ENCODE measurements around the gene BMP8A.
"Not testable (repeated sequence)": the region's sequence is repeated elsewhere in the genome, so short reads cannot be mapped to it uniquely, and the experiment has no call there.

Gene BMP8A, protein sequence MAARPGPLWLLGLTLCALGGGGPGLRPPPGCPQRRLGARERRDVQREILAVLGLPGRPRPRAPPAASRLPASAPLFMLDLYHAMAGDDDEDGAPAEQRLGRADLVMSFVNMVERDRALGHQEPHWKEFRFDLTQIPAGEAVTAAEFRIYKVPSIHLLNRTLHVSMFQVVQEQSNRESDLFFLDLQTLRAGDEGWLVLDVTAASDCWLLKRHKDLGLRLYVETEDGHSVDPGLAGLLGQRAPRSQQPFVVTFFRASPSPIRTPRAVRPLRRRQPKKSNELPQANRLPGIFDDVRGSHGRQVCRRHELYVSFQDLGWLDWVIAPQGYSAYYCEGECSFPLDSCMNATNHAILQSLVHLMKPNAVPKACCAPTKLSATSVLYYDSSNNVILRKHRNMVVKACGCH

DNA sequence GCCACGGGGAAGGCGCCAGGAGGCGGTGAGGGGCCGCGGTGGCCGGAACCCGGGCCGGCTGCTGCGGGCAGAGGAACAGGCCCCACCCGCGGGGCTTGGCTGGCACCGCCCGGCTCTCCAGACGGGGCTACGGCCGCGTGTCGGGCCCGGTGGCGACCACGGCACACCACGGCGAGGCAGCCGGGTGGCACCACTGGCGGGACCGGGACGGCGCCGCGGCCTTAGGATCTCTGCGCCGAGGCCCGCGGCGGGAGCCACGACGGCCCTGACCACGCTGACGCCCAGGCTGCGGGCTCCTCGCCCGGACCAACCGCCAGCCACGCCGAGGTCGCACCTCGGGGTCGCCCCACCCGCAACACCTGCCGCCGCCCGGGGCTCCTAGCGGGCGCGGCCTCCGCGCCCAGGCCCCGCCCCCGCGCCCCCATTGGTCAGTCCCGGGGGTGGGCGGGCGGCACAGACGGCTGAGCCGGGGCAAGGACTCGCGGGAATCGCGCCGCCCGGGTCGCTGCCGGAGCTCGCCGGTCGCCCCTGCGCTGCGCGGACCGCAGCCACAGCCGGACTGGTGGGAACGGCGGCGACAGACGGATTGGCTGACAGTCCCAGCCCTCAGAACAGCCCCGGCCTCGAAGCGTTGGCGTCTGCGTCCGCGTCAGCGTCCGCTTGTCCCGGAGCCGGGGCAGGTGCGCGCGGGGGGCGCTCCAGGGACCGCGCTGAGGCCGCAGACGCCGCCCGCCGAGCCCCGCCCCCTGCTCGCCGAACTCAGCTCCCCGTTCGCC lies at the start of gene BMP8A:
Gene BMP8A, plus strand, starts transcription at position 491 of the 776 bp plus-strand sequence. CDS start 356 bp downstream, outside the sequence.
- DNase-seq = peak; percentile 55

DNA sequence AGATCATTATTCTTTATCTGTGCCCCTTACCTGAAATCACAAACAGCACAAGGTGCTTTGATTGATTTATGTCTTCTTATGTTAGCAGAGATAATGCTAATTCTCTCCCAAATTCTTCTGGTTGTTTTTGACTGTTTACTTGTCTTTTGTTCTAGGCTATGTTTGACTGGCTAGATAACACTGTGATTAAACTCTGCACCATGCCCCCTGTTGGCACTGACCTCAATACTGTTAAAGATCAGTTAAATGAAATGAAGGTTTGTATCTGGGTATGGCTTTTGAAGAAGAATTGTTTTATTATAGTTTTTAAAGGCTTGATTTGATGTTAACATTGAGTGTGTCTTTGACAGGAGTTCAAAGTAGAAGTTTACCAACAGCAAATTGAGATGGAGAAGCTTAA lies 49.6 kb upstream of the BMP8A start:
- no peak for DNase-seq

GRCh38 chr1:39445573-39445972 lies 45.9 kb upstream of the BMP8A start:
- no peak for DNase-seq

- DNase-seq = no peak
Measured at GRCh38 chr1:39446986-39447567, 44.4 kb upstream of the BMP8A start.

- not testable (repeated sequence) for DNase-seq
Measured at GRCh38 chr1:39450041-39450440, 41.4 kb upstream of the BMP8A start.

- no peak for DNase-seq
Measured at GRCh38 chr1:39450956-39451606, 40.4 kb upstream of the BMP8A start.

DNA sequence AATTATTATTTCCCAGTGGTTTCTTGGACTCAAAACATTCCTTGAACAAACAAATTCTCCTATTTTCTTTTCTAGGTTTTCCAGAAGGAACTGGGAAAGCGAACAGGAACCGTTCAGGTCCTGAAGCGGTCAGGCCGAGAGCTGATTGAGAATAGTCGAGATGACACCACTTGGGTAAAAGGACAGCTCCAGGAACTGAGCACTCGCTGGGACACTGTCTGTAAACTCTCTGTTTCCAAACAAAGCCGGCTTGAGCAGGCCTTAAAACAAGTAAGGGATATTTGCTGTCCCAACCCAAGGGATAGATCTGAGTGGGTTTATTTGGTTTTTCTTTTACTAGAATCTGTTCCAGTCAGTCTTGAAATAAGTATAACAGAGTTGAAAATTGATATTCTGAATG lies 39.4 kb upstream of the BMP8A start:
- no peak for DNase-seq

GRCh38 chr1:39452540-39452939 lies 38.9 kb upstream of the BMP8A start:
- DNase-seq = no peak

GRCh38 chr1:39453603-39454002 lies 37.8 kb upstream of the BMP8A start:
- DNase-seq = no peak

DNA sequence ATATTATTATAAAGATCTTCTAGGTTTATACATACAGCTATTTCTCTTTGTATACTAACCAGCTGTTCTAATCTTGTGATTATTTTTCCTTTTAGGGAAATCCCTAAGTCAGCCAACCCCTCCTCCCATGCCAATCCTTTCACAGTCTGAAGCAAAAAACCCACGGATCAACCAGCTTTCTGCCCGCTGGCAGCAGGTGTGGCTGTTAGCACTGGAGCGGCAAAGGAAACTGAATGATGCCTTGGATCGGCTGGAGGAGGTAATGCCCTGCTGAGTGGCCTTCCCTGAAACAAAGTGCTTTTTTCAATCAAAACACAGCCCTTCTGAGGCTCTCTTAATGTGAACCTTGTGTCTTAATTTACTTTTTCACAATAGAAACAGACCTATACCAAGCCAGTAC lies 32.4 kb upstream of the BMP8A start:
- no peak for DNase-seq

GRCh38 chr1:39462074-39462473 lies 29.4 kb upstream of the BMP8A start:
- DNase-seq = no peak

DNA sequence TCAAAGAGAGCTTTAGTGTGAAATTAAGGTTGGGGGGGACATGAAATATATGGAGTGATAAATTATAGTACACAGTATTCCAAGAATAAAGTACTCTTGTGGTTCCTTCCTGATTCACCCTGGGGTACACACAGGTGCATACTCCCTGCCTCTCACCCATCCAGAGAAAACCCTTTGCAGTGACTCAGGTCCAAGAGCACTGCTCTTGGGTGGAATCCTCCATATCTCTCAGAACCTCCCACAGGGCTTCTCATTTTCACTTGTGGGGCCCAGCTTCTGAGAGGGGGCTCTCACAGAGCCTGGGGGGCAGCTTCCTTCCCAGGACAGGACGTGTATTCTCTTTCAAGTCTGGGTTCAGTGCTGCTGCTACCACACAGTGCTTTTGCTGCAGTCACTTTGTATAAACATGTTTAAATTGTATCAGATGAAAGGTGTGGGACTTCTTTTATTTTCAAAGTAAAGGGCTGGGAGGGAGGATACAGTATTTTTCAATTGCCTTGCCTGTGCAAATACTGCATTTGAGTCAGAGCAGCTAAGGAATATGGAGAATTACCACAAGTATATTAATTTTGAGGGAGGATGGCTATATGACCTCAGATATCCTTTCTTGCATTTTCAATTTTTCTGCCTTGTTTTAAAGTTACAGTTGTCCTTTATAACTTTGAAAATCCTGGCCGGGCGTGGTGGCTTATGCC lies 24.9 kb upstream of the BMP8A start:
- DNase-seq = no peak

- not testable (repeated sequence) for DNase-seq
Measured at GRCh38 chr1:39467108-39467720, 24.2 kb upstream of the BMP8A start.

DNA sequence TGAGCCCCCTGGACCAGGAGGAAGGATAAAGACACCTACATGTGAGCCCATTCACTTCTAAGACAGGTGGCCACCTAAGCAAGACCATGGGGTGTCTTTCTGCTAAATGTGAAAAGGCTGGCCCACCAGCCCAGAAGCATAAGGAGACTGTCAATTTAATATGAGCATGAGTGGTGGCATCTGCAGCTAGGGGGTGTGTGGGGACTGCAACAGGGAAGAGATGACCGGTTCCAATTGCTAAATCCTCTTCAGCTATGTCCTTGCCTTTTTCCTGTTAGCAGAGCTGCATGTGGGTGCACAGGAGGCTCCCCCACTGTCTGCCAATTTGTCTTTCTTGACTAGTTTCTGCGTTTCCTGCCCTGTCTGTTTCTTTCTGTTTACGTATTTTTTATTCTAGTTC lies 22.3 kb upstream of the BMP8A start:
- DNase-seq = no peak

- DNase-seq = no peak
Measured at GRCh38 chr1:39470040-39470439, 21.4 kb upstream of the BMP8A start.

DNA sequence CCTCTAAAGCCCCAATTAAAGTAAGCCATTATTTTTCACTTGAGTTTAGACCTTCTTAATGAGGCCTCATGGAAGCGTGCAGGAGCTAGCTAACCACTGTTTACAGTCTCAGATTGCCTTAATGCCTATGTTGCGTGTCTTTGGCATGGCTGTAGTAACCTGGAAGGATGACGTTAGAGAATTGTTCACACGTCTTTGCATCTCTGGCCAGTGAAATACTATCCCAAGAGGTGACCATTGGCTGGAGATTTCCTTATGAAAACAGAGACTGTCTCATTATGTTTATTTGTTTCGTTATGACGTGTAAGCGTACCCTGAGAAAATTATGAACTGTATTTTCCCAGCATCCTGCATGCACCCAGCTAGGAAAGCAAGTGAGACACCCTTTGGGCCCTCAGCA lies 18.6 kb upstream of the BMP8A start:
- no peak for DNase-seq

- no peak for DNase-seq
Measured at GRCh38 chr1:39473324-39473723, 18.1 kb upstream of the BMP8A start.

- no peak for DNase-seq
Measured at GRCh38 chr1:39474810-39475209, 16.6 kb upstream of the BMP8A start.

- not testable (repeated sequence) for DNase-seq
Measured at GRCh38 chr1:39475551-39475950, 15.9 kb upstream of the BMP8A start.

- DNase-seq = no peak
Measured at GRCh38 chr1:39478126-39478915, 13.1 kb upstream of the BMP8A start.

DNA sequence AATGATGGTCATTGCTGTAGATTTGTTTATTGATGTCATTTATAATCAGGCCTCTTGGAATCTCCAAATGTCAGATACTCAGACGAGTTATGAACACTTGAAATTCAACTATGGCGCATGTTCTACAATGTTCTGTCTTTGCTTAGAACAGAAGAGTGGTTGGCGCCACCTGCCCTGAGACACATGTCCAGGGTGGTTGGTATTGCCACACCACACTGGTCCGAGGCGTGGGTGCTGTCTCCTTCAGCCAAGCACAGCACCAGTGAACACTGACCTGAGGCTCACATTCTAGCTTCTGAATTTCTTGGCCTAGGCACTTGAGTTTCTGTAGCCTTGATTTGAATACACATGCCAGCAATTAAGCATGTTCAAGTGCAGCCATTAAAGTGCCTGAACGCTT lies 10.1 kb upstream of the BMP8A start:
- no peak for DNase-seq

All from right hindlimb (tissue), 1 donor.